Stimulated activated CD8-positive, alpha-beta memory T cell treated with anti-CD3 and anti-CD28 coated beads, Interleukin-15, amount 100 ng/mL, for 1 hour (primary cell): ENCODE data around the gene AUTS2.

ENCODE experiments used
- DNase-seq: peaks from one replicate; pipeline ENCODE4 v3.0.0-alpha.2; 2020; ENCODE audit warnings: low read depth

The AUTS2 gene

DNA sequence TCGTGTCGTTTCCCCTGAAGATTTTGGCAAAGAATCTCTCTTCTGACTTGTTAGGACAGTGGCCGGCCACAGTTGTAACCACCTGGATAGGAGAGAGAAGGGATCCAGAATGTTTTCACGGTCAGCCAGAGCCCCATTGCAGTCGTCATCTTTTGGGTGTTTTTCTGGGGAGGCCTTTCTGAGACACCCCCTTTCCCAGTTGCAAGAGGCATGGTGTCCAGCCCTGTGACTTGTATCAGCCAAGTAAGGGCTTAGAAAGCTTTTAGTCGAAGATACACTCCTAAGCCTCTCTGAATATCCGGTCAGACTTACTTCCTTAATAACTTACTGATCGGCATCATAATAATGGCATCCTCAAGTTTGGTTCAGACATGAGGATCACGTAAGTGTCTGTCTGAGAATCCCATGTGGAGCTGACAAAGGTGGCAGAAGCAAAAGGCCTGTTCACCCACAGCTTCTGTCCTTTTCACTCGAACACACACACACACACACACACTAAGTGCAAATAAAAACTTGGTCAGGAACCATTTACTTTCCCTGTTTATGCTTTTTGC is 1098.0 kb downstream of the AUTS2 start:
- no peak for DNase-seq

DNA sequence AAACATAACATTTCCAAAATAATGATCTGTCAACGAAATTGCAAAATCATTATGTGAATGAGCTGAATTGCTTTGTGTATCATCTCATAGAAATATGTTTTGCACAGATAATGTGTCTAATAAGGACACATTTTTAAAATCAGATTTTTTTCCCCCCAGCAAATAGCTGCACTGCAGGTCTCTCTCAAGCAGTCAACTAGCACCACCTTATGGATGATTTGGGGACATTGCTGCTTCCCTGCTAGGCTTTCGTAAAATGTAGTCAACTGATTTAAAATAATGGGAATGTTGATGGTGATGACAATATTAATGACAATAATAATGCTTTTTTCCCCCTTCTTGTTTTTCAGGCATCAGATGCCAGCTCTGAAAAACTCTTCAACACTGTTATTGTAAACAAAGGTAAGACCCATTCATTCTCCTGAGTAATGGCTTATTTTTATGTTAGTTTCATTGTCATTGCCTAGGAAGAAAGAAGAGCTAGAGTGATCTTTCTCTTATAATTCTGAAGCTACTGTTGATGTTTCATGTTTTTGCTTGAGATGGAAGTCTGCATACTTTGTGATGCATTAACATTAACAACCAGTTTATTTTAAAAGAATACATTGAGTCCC is 1100.1 kb downstream of the AUTS2 start:
- no peak for DNase-seq

DNA sequence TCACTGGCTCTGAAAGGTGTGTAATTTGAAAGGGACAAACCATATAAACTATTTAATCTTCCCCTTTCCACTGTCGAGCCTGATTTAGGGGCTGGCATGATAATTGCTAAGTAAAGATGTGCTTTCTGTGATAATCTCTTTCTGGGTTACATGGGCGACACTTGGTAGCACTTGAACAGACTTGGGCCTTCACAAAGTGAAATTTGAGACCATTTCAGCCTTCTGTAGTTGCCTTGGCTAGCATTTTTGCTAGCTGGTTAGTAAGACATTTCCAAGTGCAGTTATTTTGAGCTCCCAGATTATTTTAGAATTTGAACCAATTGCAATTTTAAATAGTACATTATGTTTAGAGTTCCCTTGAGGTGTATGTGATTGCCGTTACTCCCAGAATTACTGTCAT is 1101.0 kb downstream of the AUTS2 start:
- no peak for DNase-seq

- no peak for DNase-seq
Observed at GRCh38 chr7:70700055-70700940, 1102.0 kb downstream of the AUTS2 start.

- no peak for DNase-seq
Observed at GRCh38 chr7:70700941-70701425, 1102.7 kb downstream of the AUTS2 start.

GRCh38 chr7:70701477-70701876 is 1103.2 kb downstream of the AUTS2 start:
- no peak for DNase-seq

GRCh38 chr7:70701991-70702390 is 1103.7 kb downstream of the AUTS2 start:
- DNase-seq: no peak

DNA sequence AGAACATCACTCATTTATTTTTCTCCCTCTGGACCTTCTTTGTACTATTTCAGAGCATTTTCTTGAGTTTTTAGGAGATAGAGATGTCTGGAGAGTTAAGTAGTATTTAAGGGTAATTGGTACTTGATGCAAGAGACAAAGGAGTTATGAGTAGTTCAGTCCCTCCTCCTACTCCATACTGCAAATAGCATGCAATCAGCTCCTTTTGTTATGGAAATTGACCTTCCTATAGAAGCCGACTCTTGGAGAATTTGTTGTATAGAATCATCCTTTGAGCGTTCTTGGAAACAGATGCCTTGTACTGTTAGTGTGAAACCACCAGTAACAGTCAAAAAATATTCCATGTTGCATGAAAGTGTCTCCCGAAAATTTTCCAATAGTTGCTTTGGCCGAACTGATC is 1105.5 kb downstream of the AUTS2 start:
- no peak for DNase-seq

DNA sequence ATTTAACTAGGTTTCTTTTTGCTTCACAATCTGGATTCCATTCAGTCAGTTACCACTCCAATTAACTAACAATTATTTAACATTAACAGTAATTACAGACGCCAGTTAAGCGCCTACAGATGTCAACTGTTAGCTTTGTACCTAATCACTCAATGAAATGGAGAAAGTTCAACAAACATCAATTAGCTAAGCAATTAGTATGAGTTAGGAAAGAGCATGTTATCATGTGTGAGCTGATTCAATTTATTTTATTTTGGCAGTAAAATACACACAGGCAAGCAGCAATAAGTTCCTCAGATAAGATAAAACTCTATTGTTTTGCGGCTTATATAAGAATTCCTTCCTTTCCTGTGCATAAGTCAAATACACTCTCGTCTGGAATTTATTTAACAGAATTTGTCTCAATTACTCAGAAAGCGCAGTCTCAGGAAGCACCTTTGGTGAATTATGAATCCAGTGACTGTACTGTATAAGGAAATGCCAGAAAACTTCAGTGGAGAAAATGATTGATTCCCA is 1106.6 kb downstream of the AUTS2 start:
- no peak for DNase-seq

DNA sequence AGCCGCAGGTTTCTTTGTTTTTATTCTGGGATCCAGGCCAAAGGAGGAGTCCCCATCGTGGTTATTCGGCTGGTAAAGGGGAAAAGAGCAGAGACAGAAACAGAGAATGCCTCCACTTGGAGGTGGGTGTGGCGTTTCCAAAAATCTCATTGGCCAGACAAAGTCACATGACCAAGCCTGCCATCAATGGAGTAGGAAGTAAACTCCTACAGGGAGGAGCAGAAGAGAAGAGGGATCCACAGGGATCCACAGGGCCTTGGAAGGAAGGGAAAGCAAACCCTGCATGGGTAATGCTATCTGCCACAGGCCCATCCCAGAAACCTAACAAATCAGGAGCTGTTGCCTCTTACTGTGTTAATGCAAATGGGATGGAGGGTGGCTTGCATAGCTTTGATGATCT is 1107.9 kb downstream of the AUTS2 start:
- no peak for DNase-seq

GRCh38 chr7:70706698-70707097 is 1108.4 kb downstream of the AUTS2 start:
- no peak for DNase-seq

DNA sequence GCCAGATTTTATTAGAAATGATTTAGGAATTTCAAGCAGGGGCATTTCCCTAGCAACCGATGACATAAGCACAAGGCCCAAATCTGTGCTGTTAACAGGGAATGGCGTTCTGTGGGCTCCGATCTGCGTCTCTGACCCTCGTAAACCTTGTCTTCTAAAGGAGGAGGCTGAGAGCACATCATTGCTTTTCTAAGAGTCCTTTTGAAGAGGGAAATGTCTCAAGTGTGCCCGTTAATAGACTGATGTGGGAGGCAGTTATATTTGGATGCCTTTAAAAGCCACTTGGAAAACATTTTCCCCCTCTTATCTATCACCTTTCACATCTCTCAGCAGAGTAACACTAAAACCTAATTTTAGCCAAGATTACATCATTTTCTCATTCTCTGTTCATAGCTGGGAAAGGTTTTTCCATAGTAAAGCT is 1109.6 kb downstream of the AUTS2 start:
- DNase-seq: no peak

- no peak for DNase-seq
Observed at GRCh38 chr7:70710011-70710480, 1111.8 kb downstream of the AUTS2 start.

- no peak for DNase-seq
Observed at GRCh38 chr7:70710651-70711050, 1112.4 kb downstream of the AUTS2 start.

DNA sequence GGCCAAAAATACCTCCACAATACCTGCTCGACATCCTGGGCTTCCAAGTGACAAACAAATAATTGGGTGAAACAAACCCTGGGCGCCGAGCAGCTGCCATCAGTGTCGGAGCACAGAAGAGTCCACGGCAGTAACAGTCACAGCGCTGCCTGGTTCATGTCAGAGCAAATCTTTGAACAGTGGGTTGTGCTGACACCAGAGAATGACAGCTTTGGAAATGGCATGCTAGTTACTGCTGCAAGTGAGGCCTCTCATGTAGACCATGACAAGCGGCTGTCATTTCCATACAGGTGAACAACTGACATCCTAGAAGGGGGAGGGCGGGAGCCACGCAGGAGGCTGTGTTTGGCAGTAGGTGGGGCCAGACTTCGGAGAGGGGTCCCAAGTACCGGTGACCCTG is 1113.2 kb downstream of the AUTS2 start:
- no peak for DNase-seq

- DNase-seq: no peak
Observed at GRCh38 chr7:70712942-70713341, 1114.7 kb downstream of the AUTS2 start.

DNA sequence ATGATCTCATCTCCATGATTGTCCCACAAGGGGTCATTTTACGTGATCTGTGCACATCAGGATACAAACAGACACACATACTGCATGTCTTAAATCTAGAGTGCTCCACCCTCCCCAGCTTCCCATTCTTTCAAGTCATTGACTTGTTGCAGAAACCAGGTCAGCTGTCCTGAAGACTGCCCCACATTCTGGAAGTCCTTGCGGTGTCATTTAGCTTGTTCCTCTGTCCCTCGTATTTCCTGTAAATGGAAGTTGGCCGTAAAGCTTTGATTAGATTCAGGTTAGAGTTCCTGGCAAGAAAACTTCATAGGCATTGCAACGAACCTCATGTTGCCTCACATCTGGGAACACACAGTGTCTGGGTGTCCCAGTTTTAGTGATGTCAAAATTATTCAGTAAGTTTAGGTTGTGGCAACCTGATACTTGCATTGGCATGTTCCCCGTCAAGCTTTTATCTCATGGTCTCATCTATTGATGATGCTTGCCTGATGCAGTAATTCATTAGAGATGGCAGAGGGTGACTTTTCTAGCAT is 1116.3 kb downstream of the AUTS2 start:
- DNase-seq: no peak

GRCh38 chr7:70717553-70718329 is 1119.5 kb downstream of the AUTS2 start:
- no peak for DNase-seq

- DNase-seq: no peak
Observed at GRCh38 chr7:70719125-70719524, 1120.8 kb downstream of the AUTS2 start.

GRCh38 chr7:70720191-70720873 is 1122.1 kb downstream of the AUTS2 start:
- DNase-seq: no peak

- DNase-seq: no peak
Observed at GRCh38 chr7:70721500-70721899, 1123.2 kb downstream of the AUTS2 start.
